HCT116 (cell line): Measurements from ENCODE around the gene GATC. TPM values are rescaled to one million over a fixed set of nuclear protein-coding genes. Genes with fewer than 3 reads are reported as not detected.

Source experiments
- ATAC-seq: fragments of 200-7000 bp; cut with Tn5 transposase; 2 replicates; pipeline ENCODE4 v1.9.1; 2020; ENCODE audit warnings: mild to moderate bottlenecking, moderate library complexity
- BruUV-seq: library from RNA; stranded (reverse); fragments of 400-500 nt; replicated peaks from 2 replicates; lab custom pipeline; 2021; lab: Mats Ljungman, UMichigan
- CTCF ChIA-PET: fragments of 300-600 bp; sonication (Branson Sonifier 250); formaldehyde crosslinking; loops from one replicate; lab custom pipeline; 2021; ENCODE audit warnings: antibody characterized with exemption; lab: Charles Lee
- POLR2A ChIA-PET: fragments of 300-600, 350-600 bp; sonication (Branson Sonifier 250); formaldehyde crosslinking; loops from one replicate; lab custom pipeline; 2021; ENCODE audit warnings: antibody characterized with exemption; lab: Charles Lee
- RAD21 ChIA-PET, 2 experiments: fragments of 300-600 bp; sonication (Branson Sonifier 250); formaldehyde crosslinking; loops; one replicate each; lab custom pipeline; 2023; ENCODE audit warnings: low total read pairs in 2 of 2; ENCODE audit not compliant: uncharacterized antibody in 2 of 2, unreplicated experiment in 2 of 2, low non-redundant PET in 1 of 2; lab: Charles Lee
- DNase-seq: peaks from one replicate; pipeline ENCODE4 v3.0.0-alpha.2; 2010; ENCODE audit warnings: low read depth, low spot score
- H2AFZ ChIP-seq: fragments of 200-600 bp; shearing (Covaris generic), sonication (generic); 2 replicates; pipeline ENCODE4 v1.6.1; 2017; ENCODE audit warnings: low read depth, mixed run types, mixed read lengths, antibody characterized with exemption, low read length; ENCODE audit not compliant: poor library complexity, severe bottlenecking
- H3K27ac ChIP-seq: 2 replicates; pipeline ENCODE4 v1.5.1; 2012; ENCODE audit warnings: low read depth, low read length
- H3K27me3 ChIP-seq: fragments of 200-600 bp; sonication (generic); 2 replicates; pipeline ENCODE4 v1.6.1; 2016; ENCODE audit warnings: mixed run types, low read length, mixed read lengths; ENCODE audit not compliant: insufficient read depth
- H3K36me3 ChIP-seq, 2 experiments: fragments of 200-500 bp in 1 of 2; fragments of 200-600 bp in 1 of 2; sonication (Bioruptor generic) in 1 of 2; sonication (generic) in 1 of 2; 2 replicates each; pipeline versions ENCODE4 v1.5.1 to v1.6.1; 2014 to 2016; ENCODE audit warnings: low read length in 2 of 2, inconsistent platforms in 1 of 2, mixed read lengths in 1 of 2, mixed run types in 1 of 2; ENCODE audit not compliant: insufficient read depth in 2 of 2, control insufficient read depth in 1 of 2
- H3K4me1 ChIP-seq, 2 experiments: fragments of 200-600 bp in 1 of 2; sonication (generic) in 1 of 2; 2 replicates each; pipeline versions ENCODE4 v1.5.1 to v1.6.1; 2012 to 2017; ENCODE audit warnings: low read length in 2 of 2, inconsistent platforms in 1 of 2, mild to moderate bottlenecking in 1 of 2, mixed read lengths in 1 of 2, mixed run types in 1 of 2, moderate library complexity in 1 of 2; ENCODE audit not compliant: insufficient read depth in 2 of 2, control insufficient read depth in 1 of 2
- H3K4me2 ChIP-seq: fragments of 200-600 bp; sonication (generic); 2 replicates; pipeline ENCODE4 v1.6.1; 2017; ENCODE audit warnings: mixed run types, low read length, mixed read lengths
- H3K4me3 ChIP-seq, 2 experiments: fragments of 200-600 bp in 1 of 2; sonication (generic) in 1 of 2; replicated peaks in 1 of 2; 2 replicates each; pipeline ENCODE4 v1.5.1; 2011 to 2016; ENCODE audit warnings: low read length in 2 of 2, control low read depth in 1 of 2, low read depth in 1 of 2, mild to moderate bottlenecking in 1 of 2, mixed read lengths in 1 of 2, mixed run types in 1 of 2
- H3K79me2 ChIP-seq: fragments of 200-600 bp; sonication (generic); 2 replicates; pipeline ENCODE4 v1.6.1; 2017; ENCODE audit warnings: mild to moderate bottlenecking, mixed run types, low read length, moderate library complexity, mixed read lengths; ENCODE audit not compliant: insufficient read depth
- H3K9ac ChIP-seq: fragments of 200-600 bp; sonication (generic); 2 replicates; pipeline ENCODE4 v1.6.1; 2016; ENCODE audit warnings: low read length, mixed read lengths
- H3K9me2 ChIP-seq: fragments of 200-600 bp; sonication (generic), shearing (Covaris generic); 2 replicates; pipeline ENCODE4 v1.6.1; 2017; ENCODE audit warnings: mixed run types, mild to moderate bottlenecking, moderate library complexity; ENCODE audit not compliant: insufficient read depth
- H3K9me3 ChIP-seq, 2 experiments: fragments of 200-500 bp in 1 of 2; fragments of 200-600 bp in 1 of 2; sonication (Bioruptor generic) in 1 of 2; sonication (generic) in 1 of 2; 2 replicates each; pipeline ENCODE4 v1.6.1; 2014 to 2017; ENCODE audit warnings: low read length in 2 of 2, mixed read lengths in 2 of 2, inconsistent platforms in 1 of 2, low read depth in 1 of 2, mild to moderate bottlenecking in 1 of 2, mixed run types in 1 of 2, moderate library complexity in 1 of 2; ENCODE audit not compliant: control insufficient read depth in 1 of 2, insufficient read depth in 1 of 2
- H4K20me1 ChIP-seq: fragments of 200-600 bp; sonication (generic), shearing (Covaris generic); 2 replicates; pipeline ENCODE4 v1.6.1; 2017; ENCODE audit warnings: mixed run types, mild to moderate bottlenecking, moderate library complexity; ENCODE audit not compliant: insufficient read depth
- ATF3 ChIP-seq: IDR thresholded peaks from 2 replicates; pipeline ENCODE4 v1.6.1; 2012
- CBX3 ChIP-seq: IDR thresholded peaks from 2 replicates; pipeline ENCODE4 v1.6.1; 2012; ENCODE audit warnings: low read depth
- CTCF ChIP-seq, 3 experiments: fragments of 200-600 bp in 1 of 3; sonication (generic) in 1 of 3; IDR thresholded peaks in 2 of 3; conservative IDR thresholded peaks in 1 of 3; 2 replicates each; pipeline ENCODE4 v1.5.1; 2012 to 2017; ENCODE audit warnings: low read depth in 2 of 3, low read length in 2 of 3, antibody characterized with exemption in 1 of 3, borderline replicate concordance in 1 of 3, control low read depth in 1 of 3, mild to moderate bottlenecking in 1 of 3, mixed read lengths in 1 of 3, mixed run types in 1 of 3, moderate library complexity in 1 of 3; ENCODE audit not compliant: insufficient read depth in 1 of 3
- EGR1 ChIP-seq: IDR thresholded peaks from 2 replicates; pipeline ENCODE4 v1.6.1; 2012; ENCODE audit warnings: low read depth
- EZH2 ChIP-seq: fragments of 200-600 bp; sonication (generic); IDR thresholded peaks from 2 replicates; pipeline ENCODE4 v1.6.1; 2017; ENCODE audit warnings: antibody characterized with exemption, mixed run types
- EZH2phosphoT487 ChIP-seq: fragments of 200-600 bp; IDR thresholded peaks from 2 replicates; pipeline ENCODE4 v1.6.1; 2018; ENCODE audit warnings: antibody characterized with exemption, borderline replicate concordance
- FOSL1 ChIP-seq: IDR thresholded peaks from 2 replicates; pipeline ENCODE4 v1.6.1; 2012; ENCODE audit warnings: low read depth
- JUND ChIP-seq: IDR thresholded peaks from 2 replicates; pipeline ENCODE4 v1.6.1; 2012
- POLR2A ChIP-seq: IDR thresholded peaks from 2 replicates; pipeline ENCODE4 v1.7.0; 2011; ENCODE audit warnings: borderline replicate concordance; ENCODE audit not compliant: insufficient read depth, insufficient read length; ENCODE audit errors: extremely low read depth
- POLR2AphosphoS5 ChIP-seq: IDR thresholded peaks from 2 replicates; pipeline ENCODE4 v1.6.1; 2011; ENCODE audit warnings: mild to moderate bottlenecking, low read depth, low read length, moderate library complexity
- RAD21 ChIP-seq: IDR thresholded peaks from 2 replicates; pipeline ENCODE4 v1.6.1; 2012; ENCODE audit warnings: low read depth, mild to moderate bottlenecking
- SIN3A ChIP-seq: IDR thresholded peaks from 2 replicates; pipeline ENCODE4 v1.6.1; 2012; ENCODE audit warnings: low read depth
- SP1 ChIP-seq: IDR thresholded peaks from 2 replicates; pipeline ENCODE4 v1.6.1; 2012; ENCODE audit warnings: low read depth
- SRF ChIP-seq: IDR thresholded peaks from 2 replicates; pipeline ENCODE4 v1.6.1; 2012; ENCODE audit warnings: low read depth
- TCF7L2 ChIP-seq: IDR thresholded peaks from 2 replicates; pipeline ENCODE4 v1.7.0; 2011; ENCODE audit warnings: borderline replicate concordance, inconsistent platforms; ENCODE audit not compliant: insufficient read depth, insufficient read length; ENCODE audit errors: extremely low read depth
- YY1 ChIP-seq: IDR thresholded peaks from 2 replicates; pipeline ENCODE4 v1.6.1; 2011; ENCODE audit warnings: low read length, low read depth, moderate library complexity, mild to moderate bottlenecking; ENCODE audit not compliant: insufficient replicate concordance; ENCODE audit errors: extremely low read depth
- ZBTB33 ChIP-seq: IDR thresholded peaks from 2 replicates; pipeline ENCODE4 v1.6.1; 2011; ENCODE audit warnings: mild to moderate bottlenecking, low read length, moderate library complexity; ENCODE audit not compliant: insufficient replicate concordance; ENCODE audit errors: extremely low read depth
- ZFX ChIP-seq: fragments of 450-650 bp; IDR thresholded peaks from 2 replicates; pipeline ENCODE4 v1.6.1; 2017
- ZNF274 ChIP-seq: fragments of 200-500 bp; sonication (Bioruptor generic); IDR thresholded peaks from 2 replicates; pipeline ENCODE4 v1.6.1; 2014; ENCODE audit warnings: mild to moderate bottlenecking, low read depth, low read length, inconsistent platforms
- intact Hi-C: fragments of 100-400 bp; cut with micrococcal nuclease; formaldehyde crosslinking; loops from 2 replicates; pipeline ENCODE4 v1.10.0; 2022
- total RNA-seq: library from RNA; stranded (reverse); gene quantifications from one replicate; pipeline ENCODE4 v1.2.1, GENCODE V29; 2021; ENCODE audit not compliant: unreplicated experiment
- TF ChIP-seq, protein P1 (sequence below): IDR thresholded peaks from 2 replicates; pipeline ENCODE4 v1.6.1; 2012

Gene GATC
- total RNA-seq, 1 experiment from 2014 or later, result 48.7 TPM

DNA sequence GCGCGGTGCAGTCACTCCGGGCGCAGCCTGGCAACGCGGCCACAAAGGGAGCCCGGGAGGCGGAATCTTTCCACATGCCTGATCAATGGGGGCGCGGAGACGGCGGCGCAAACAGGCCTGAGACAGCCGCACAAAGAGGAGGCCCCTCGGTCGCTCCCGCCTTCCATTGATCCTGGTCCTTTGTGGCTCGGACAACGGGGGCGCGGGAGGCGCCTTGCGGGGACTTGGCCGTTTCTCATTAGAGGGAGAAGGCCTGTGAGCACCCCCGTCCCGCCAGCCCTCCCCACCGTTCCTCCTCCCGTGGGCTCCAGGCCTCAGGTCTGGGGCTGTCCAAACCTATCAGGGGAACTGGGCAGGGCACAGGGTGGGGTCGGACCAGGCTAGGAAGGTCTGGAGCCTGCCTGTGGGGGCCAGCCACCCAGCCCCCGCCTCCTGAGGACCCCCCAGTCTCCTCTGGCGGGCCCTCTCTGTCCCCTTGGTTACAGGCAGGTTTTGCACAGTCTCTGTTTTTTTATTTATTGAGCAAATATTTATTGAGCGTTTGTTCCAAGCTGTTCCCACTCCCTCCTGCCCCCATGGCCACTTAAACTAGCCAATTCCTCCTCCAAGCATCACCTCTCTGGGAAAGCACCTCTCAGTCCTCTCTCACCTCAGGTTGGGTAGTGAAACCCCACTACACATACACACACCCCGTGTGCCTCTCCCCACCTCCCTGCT is 48.3 kb upstream of the GATC start (continued):
- TF ChIP-seq SRF (no peak), ATF3 (no peak), EZH2phosphoT487 (no peak), FOSL1 (no peak)

- intact Hi-C loops, result no loop called here
- Histone ChIP-seq H3K79me2 (no peaks in the 10 kb centered on the region), H3K27me3 (no peaks in the 10 kb centered on the region), H3K4me2 (no peak overlapping the region), H3K27ac (no peak overlapping the region), H3K4me1 (no peaks in the 10 kb centered on the region), H3K9me2 (no peaks in the 10 kb centered on the region), H3K36me3 (no peaks in the 10 kb centered on the region), H4K20me1 (no peaks in the 10 kb centered on the region), H3K4me3 (no peak overlapping the region), H2AFZ (no peak overlapping the region), H3K9ac (no peak overlapping the region), H3K9me3 (no peaks in the 10 kb centered on the region)
- ChIA-PET POLR2A (no interaction called here), CTCF (no interaction called here), RAD21 (no interaction called here)
- BruUV-seq, result no TSS peak
- no peak for DNase-seq
- TF ChIP-seq SIN3A (no peak), EGR1 (no peak), JUND (no peak), RAD21 (no peak), FOSL1 (no peak), POLR2AphosphoS5 (no peak), TCF7L2 (no peak), YY1 (no peak), SRF (no peak), ZNF274 (no peak), EZH2phosphoT487 (no peak), CBX3 (no peak), EZH2 (no peak), ZFX (no peak), POLR2A (no peak), ZBTB33 (no peak), CTCF (IDR thresholded peaks at IDR 0.05 in 2 of 3, conservative IDR thresholded peaks at IDR 0.05 in 1 of 3; ENCODE audit: borderline replicate concordance in 1 of 3, insufficient read depth in 1 of 3, low read depth in 2 of 3, low read length in 2 of 3) (no peak), ATF3 (no peak), SP1 (no peak)
- TF ChIP-seq, protein P1, sequence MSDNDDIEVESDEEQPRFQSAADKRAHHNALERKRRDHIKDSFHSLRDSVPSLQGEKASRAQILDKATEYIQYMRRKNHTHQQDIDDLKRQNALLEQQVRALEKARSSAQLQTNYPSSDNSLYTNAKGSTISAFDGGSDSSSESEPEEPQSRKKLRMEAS, result no peak
- no peak for ATAC-seq
Observed at GRCh38 chr12:120399531-120399930, 46.7 kb upstream of the GATC start.
